Measurements from ENCODE around the gene PAAF1. TPM values are rescaled to one million over a fixed set of nuclear protein-coding genes. Genes with fewer than 3 reads are reported as not detected.

PAAF1 gene
- total and polyA plus RNA-seq, 2 experiments from 2014 or later: 6.7 to 24.1 TPM

- no peaks in the 10 kb centered on the region for H4K20me1 ChIP-seq (ENCODE audit: insufficient read depth)
- H3K9me3 ChIP-seq (ENCODE audit: low read depth): no peaks in the 10 kb centered on the region
- in situ Hi-C loops (cut with MboI): no loop called here
- no peak for DNase-seq
- no peaks in the 10 kb centered on the region for H3K79me2 ChIP-seq (ENCODE audit: insufficient read depth)
- no peak overlapping the region for H3K9ac ChIP-seq
- 77% methylated on average over 10 of the region's 10 CpGs for WGBS, 2 experiments (ENCODE audit: low coverage in 1 of 2, low lambda C conversion rate in 2 of 2, missing lambda C conversion rate in 2 of 2)
- no peaks in the 10 kb centered on the region for H3K36me3 ChIP-seq (ENCODE audit: low read depth)
- no peak overlapping the region for H3K4me2 ChIP-seq (ENCODE audit: unreplicated experiment)
- H3K27ac ChIP-seq: no peak overlapping the region
- TF ChIP-seq EZH2phosphoT487 (IDR thresholded peaks at IDR 0.05; ENCODE audit: insufficient read depth, low read depth): no peak
- no peak for TF ChIP-seq EZH2 (IDR thresholded peaks at IDR 0.05; ENCODE audit: insufficient read depth, poor library complexity, severe bottlenecking)
- no peaks in the 10 kb centered on the region for H3K9me2 ChIP-seq (ENCODE audit: insufficient read depth)
- no peaks in the 10 kb centered on the region for H3K27me3 ChIP-seq (replicated peaks; ENCODE audit: insufficient read depth)
- no peak overlapping the region for H3K4me3 ChIP-seq
- H3F3A ChIP-seq (ENCODE audit: insufficient read depth): no peaks in the 10 kb centered on the region
- no peak overlapping the region for H2AFZ ChIP-seq
- no peaks in the 10 kb centered on the region for H3K4me1 ChIP-seq (ENCODE audit: insufficient read depth)
Observed at GRCh38 chr11:73944901-73945300, 68.1 kb downstream of the PAAF1 start.

DNA sequence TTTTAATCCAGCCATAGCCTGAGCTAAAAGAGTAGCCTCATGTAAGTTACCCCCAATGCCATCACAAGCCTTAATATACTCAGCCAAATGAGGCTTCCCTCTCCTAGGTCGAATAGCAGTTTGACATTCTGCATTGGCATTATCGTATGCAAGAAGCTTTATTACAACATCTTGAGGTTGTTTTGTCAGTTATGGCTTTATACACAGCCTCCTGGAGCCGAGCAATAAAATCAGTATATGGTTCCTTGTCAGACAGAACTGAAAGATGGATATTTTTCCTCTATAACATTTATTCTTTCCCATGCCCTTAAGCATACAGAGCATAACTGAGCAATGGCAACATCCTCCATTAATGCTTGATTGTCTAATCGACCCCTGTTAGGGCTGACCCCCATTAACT is 68.6 kb downstream of the PAAF1 start:
- no peak for DNase-seq
- H3K4me3 ChIP-seq: no peak overlapping the region
- H2AFZ ChIP-seq: no peak overlapping the region
- no peaks in the 10 kb centered on the region for H3K9me3 ChIP-seq (ENCODE audit: low read depth)
- in situ Hi-C loops (cut with MboI): no loop called here
- no peaks in the 10 kb centered on the region for H3F3A ChIP-seq (ENCODE audit: insufficient read depth)
- H3K4me1 ChIP-seq (ENCODE audit: insufficient read depth): no peaks in the 10 kb centered on the region
- H3K9me2 ChIP-seq (ENCODE audit: insufficient read depth): no peaks in the 10 kb centered on the region
- no peaks in the 10 kb centered on the region for H3K27me3 ChIP-seq (replicated peaks; ENCODE audit: insufficient read depth)
- no peak for TF ChIP-seq EZH2 (IDR thresholded peaks at IDR 0.05; ENCODE audit: insufficient read depth, poor library complexity, severe bottlenecking)
- H3K9ac ChIP-seq: no peak overlapping the region
- H4K20me1 ChIP-seq (ENCODE audit: insufficient read depth): no peaks in the 10 kb centered on the region
- WGBS, 2 experiments (ENCODE audit: low coverage in 1 of 2, low lambda C conversion rate in 2 of 2, missing lambda C conversion rate in 2 of 2): 43 to 48% methylated on average over 4 of the region's 4 CpGs
- H3K27ac ChIP-seq: no peak overlapping the region
- no peak overlapping the region for H3K4me2 ChIP-seq (ENCODE audit: unreplicated experiment)
- no peaks in the 10 kb centered on the region for H3K79me2 ChIP-seq (ENCODE audit: insufficient read depth)
- no peaks in the 10 kb centered on the region for H3K36me3 ChIP-seq (ENCODE audit: low read depth)

- Histone ChIP-seq H3K27ac (no peak overlapping the region), H3K9me3 (ENCODE audit: low read depth) (no peaks in the 10 kb centered on the region), H4K20me1 (ENCODE audit: insufficient read depth) (no peaks in the 10 kb centered on the region), H3F3A (ENCODE audit: insufficient read depth) (no peaks in the 10 kb centered on the region), H3K9ac (no peak overlapping the region), H3K79me2 (ENCODE audit: insufficient read depth) (no peaks in the 10 kb centered on the region), H3K4me2 (ENCODE audit: unreplicated experiment) (no peak overlapping the region), H3K27me3 (replicated peaks; ENCODE audit: insufficient read depth) (no peaks in the 10 kb centered on the region), H3K4me3 (no peak overlapping the region), H3K9me2 (ENCODE audit: insufficient read depth) (no peaks in the 10 kb centered on the region), H2AFZ (no peak overlapping the region), H3K4me1 (ENCODE audit: insufficient read depth) (no peaks in the 10 kb centered on the region), H3K36me3 (ENCODE audit: low read depth) (no peaks in the 10 kb centered on the region)
- 66 to 68% methylated on average over 13 of the region's 13 CpGs for WGBS, 2 experiments (ENCODE audit: low coverage in 1 of 2, low lambda C conversion rate in 2 of 2, missing lambda C conversion rate in 2 of 2)
- no peak for DNase-seq
- TF ChIP-seq EZH2 (IDR thresholded peaks at IDR 0.05; ENCODE audit: insufficient read depth, poor library complexity, severe bottlenecking) (no peak), EZH2phosphoT487 (IDR thresholded peaks at IDR 0.05; ENCODE audit: insufficient read depth, low read depth) (no peak)
- in situ Hi-C loops (cut with MboI): no loop called here
Observed at GRCh38 chr11:73946798-73947458, 70.1 kb downstream of the PAAF1 start.

DNA sequence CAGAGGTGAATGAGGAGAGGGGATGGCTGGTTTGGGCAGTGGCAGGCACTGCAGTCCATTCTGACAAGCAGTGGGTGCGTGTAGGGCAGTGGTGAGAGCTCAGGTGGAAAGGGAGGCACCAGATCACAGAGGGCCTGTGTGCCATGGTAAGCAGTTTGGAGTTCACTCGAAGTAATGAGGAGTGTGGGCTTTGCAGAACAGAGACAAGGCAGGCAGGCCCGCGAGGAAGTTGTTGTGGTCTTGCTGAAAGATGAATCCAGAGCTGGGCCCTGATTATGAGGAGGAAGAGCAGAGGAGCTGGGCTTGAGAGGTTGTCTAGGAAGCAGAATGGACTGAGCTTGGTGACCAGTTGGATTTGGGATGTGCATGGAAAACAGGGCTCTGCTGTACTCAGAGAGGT is 72.4 kb downstream of the PAAF1 start:
- Histone ChIP-seq H3K27me3 (replicated peaks; ENCODE audit: insufficient read depth) (no peaks in the 10 kb centered on the region), H3K27ac (no peak overlapping the region), H3K4me1 (ENCODE audit: insufficient read depth) (no peaks in the 10 kb centered on the region), H3K9me2 (ENCODE audit: insufficient read depth) (no peaks in the 10 kb centered on the region), H3K4me3 (no peak overlapping the region), H3K79me2 (ENCODE audit: insufficient read depth) (no peaks in the 10 kb centered on the region), H3K4me2 (ENCODE audit: unreplicated experiment) (no peak overlapping the region), H3K36me3 (ENCODE audit: low read depth) (no peaks in the 10 kb centered on the region), H4K20me1 (ENCODE audit: insufficient read depth) (no peaks in the 10 kb centered on the region), H3F3A (ENCODE audit: insufficient read depth) (no peaks in the 10 kb centered on the region), H3K9ac (no peak overlapping the region), H3K9me3 (ENCODE audit: low read depth) (no peaks in the 10 kb centered on the region), H2AFZ (no peak overlapping the region)
- WGBS, 2 experiments (ENCODE audit: low coverage in 1 of 2, low lambda C conversion rate in 2 of 2, missing lambda C conversion rate in 2 of 2): 47 to 56% methylated on average over 4 of the region's 4 CpGs
- in situ Hi-C loops (cut with MboI): no loop called here
- no peak for DNase-seq
- TF ChIP-seq EZH2phosphoT487 (IDR thresholded peaks at IDR 0.05; ENCODE audit: insufficient read depth, low read depth) (no peak), EZH2 (IDR thresholded peaks at IDR 0.05; ENCODE audit: insufficient read depth, poor library complexity, severe bottlenecking) (no peak)

DNA sequence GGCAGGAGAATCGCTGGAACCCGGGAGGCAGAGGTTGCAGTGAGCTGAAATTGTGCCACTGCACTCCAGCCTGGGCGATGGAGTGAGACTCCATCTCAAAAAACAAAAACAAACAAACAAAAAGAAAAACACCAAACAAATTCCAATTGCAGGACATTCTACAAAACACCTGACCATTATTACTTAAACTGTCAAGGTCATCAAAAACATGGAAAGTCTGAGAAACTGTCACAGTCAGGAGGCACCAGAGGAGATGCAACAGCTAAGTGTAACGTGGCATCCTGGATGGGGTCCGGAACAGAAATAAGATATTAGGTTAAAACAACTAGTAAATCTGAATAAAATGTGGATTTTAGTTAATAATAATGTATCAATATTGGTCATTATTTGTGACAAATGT is 73.1 kb downstream of the PAAF1 start:
- no peaks in the 10 kb centered on the region for H3K36me3 ChIP-seq (ENCODE audit: low read depth)
- no peaks in the 10 kb centered on the region for H3K79me2 ChIP-seq (ENCODE audit: insufficient read depth)
- H3K4me3 ChIP-seq: no peak overlapping the region
- no peaks in the 10 kb centered on the region for H3K27me3 ChIP-seq (replicated peaks; ENCODE audit: insufficient read depth)
- H3K9me2 ChIP-seq (ENCODE audit: insufficient read depth): no peaks in the 10 kb centered on the region
- WGBS, 2 experiments (ENCODE audit: low coverage in 1 of 2, low lambda C conversion rate in 2 of 2, missing lambda C conversion rate in 2 of 2): 86 to 93% methylated on average over 5 of the region's 5 CpGs
- no peaks in the 10 kb centered on the region for H4K20me1 ChIP-seq (ENCODE audit: insufficient read depth)
- no peak overlapping the region for H3K9ac ChIP-seq
- no peak for DNase-seq
- TF ChIP-seq EZH2 (IDR thresholded peaks at IDR 0.05; ENCODE audit: insufficient read depth, poor library complexity, severe bottlenecking) (no peak), EZH2phosphoT487 (IDR thresholded peaks at IDR 0.05; ENCODE audit: insufficient read depth, low read depth) (no peak)
- H2AFZ ChIP-seq: no peak overlapping the region
- in situ Hi-C loops (cut with MboI): no loop called here
- H3F3A ChIP-seq (ENCODE audit: insufficient read depth): no peaks in the 10 kb centered on the region
- H3K9me3 ChIP-seq (ENCODE audit: low read depth): no peaks in the 10 kb centered on the region
- H3K4me2 ChIP-seq (ENCODE audit: unreplicated experiment): no peak overlapping the region
- no peak overlapping the region for H3K27ac ChIP-seq
- H3K4me1 ChIP-seq (ENCODE audit: insufficient read depth): no peaks in the 10 kb centered on the region
